NK-92 (cell line): Measurements from ENCODE around the gene PDSS2.
"Not testable (repeated sequence)": the region's sequence is repeated elsewhere in the genome, so short reads cannot be mapped to it uniquely, and the experiment has no call there.

Source experiments
- DNase-seq: peaks from one replicate; lab custom pipeline; 2025; ENCODE audit not compliant: unreplicated experiment; lab: John Stamatoyannopoulos, UW

Gene PDSS2

GRCh38 chr6:107186047-107186446 lies 273.3 kb downstream of the PDSS2 start:
- no peak for DNase-seq

DNA sequence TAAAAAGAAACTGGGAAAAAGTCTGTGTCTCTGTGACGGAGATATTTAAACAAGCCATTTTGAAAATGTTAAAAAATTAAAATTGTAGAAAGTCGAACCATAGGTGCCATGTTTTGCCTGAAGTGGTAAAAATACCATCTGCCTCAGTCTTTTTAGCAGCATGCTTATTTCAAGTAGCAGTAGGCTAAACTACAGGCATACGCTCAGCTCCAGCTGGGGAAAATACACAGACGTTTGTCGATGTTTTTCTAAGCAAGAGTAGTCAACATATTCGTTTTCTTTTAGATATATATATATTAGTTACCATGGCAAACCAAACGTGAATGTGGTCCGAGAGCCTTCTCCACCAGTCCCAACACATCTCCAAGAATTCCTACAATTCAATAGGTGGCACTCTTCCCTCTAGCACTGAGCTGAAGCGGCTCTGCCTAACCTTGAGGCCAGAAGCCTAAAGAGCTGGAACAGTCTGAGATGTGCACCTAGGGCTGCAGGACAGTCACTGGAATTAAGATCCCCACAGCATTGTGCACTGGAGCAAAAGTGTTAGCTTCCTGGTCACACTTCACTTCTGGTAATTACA lies 273.9 kb downstream of the PDSS2 start:
- DNase-seq, result no peak

DNA sequence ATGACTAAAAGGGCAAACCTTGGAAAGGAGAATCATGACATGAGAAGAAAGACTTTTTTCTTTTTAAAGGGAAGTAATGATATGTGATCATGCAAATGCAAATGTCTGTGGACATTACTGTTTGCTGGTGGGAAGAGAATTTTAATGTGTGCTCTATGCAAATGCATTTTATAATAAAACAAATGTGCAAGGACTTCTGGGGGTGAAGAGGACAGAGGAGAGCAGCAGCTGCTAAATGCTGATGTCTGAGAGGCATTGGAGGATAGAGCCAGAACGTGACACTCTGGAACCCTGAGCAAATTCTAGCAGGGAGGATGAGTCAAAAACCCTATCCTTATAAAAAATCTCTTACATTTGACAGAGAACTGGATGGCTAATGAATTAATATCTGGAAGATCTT lies 274.9 kb downstream of the PDSS2 start:
- DNase-seq, result no peak

DNA sequence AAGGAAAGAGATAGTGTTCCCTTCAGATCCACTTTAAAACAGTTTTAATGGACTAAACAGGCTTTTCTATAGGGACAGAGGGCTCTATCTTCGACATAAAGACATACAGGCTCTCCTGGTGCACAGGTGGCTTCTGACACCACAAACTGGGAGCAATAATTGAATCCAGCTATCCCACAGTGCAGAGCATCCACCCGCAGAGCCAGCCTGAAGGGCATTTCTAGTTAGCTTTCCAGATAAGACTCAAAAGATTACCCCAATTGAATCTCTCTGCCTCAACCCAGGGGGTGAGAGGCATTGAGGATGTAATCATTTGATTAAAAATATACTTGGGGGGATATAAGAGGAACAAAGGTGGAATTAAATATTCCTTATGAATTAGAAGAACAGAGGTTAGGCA lies 279.3 kb downstream of the PDSS2 start:
- DNase-seq, result no peak

- no peak for DNase-seq
These were observed 280.4 kb downstream of the PDSS2 start for GRCh38 chr6:107179004-107179403.

DNA sequence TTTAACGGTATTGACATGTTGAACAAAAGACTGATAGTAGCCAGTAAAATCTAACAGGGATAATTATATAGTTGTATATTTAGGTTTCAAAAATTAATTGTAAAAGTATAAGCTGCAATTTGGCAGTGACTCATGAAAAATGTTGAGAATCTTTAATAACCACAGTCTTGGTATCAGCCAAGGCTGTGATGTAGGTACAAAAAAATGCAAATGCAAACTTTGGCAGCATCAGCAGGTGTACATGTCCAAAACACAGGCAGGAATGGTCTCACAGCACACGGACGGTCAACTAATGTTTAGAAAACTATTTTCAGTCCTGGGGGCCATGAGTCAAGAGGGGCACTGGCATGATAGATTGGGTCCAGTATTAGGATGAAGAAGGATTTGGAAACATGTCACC lies 285.6 kb downstream of the PDSS2 start:
- DNase-seq, result no peak

- DNase-seq, result no peak
These were observed 287.9 kb downstream of the PDSS2 start for GRCh38 chr6:107171513-107171912.

DNA sequence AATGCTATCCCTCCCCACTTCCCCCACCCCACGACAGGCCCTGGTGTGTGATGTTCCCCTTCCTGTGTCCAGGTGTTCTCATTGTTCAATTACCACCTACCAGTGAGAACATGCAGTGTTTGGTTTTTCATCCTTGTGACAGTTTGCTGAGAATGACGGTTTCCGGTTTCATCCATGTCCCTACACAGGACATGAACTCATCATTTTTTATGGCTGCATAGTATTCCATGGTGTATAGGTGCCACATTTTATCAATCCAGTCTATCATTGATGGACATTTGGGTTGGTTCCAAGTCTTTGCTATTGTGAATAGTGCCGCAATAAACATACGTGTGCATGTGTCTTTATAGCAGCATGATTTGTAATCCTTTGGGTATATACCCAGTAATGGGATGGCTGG lies 295.1 kb downstream of the PDSS2 start:
- DNase-seq, result not testable (repeated sequence)

- DNase-seq, result no peak
These were observed 297.8 kb downstream of the PDSS2 start for GRCh38 chr6:107161521-107161920.

GRCh38 chr6:107156617-107157016 lies 302.7 kb downstream of the PDSS2 start:
- DNase-seq, result no peak

DNA sequence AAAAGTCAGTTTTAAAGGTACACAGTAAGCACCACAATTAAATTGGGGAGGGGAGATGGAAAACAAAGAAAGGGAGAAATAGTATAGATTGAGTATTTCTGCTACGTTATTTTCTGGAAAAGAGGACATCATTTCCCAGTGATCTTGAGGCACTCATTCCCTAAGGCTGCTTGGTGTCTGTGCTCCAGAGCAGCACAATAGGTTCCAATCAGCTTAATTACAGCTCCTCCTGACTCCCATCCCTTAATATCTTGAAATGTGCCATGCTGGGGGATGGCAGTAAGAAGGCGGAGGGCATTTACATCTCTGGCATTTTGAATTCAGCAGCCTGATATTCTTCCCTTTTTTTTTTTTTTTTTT lies 304.6 kb downstream of the PDSS2 start:
- no peak for DNase-seq

GRCh38 chr6:107154131-107154800 lies 305.1 kb downstream of the PDSS2 start:
- no peak for DNase-seq

GRCh38 chr6:107152638-107153430 lies 306.5 kb downstream of the PDSS2 start:
- no peak for DNase-seq

GRCh38 chr6:107144666-107145065 lies 314.7 kb downstream of the PDSS2 start:
- DNase-seq, result no peak

GRCh38 chr6:107144014-107144413 lies 315.4 kb downstream of the PDSS2 start:
- no peak for DNase-seq

DNA sequence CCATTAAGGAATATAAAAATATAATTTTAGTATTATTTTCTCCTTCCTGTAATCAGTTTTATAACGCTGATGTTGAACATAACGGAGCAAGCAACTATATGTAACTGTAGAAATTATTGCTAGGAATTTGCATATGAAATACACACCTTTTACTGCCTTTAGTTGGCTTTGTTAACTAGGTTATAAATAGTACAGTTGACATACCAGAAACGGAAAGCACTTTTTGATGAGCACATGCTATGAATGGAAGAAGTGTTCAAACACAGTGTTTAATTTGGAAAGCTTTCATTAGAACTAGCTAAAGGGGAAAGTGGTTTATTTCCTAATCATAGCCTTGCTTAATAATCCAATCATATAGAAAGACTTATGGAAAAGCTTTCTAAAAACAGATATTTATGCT lies 318.8 kb downstream of the PDSS2 start:
- DNase-seq, result no peak

DNA sequence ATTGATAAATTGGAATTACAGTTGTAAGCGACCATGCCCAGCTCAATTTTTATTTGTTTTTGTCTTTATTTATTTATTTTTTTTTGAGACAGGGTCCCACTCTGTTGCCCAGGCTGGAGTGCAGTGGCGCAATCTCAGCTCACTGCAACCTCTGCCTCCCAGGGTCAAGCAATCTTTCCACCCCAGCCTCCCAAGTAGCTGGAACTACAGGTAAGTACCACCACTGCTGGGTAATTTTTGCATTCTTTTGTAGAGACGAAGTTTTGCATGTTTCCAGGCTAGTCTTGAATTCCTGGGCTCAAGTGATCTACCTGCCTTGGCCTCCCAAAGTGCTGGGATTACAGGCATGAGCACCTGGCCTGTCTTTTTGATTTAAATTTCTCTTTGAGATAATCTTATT lies 323.0 kb downstream of the PDSS2 start:
- DNase-seq, result not testable (repeated sequence)

GRCh38 chr6:107135048-107135680 lies 324.2 kb downstream of the PDSS2 start:
- DNase-seq, result not testable (repeated sequence)

DNA sequence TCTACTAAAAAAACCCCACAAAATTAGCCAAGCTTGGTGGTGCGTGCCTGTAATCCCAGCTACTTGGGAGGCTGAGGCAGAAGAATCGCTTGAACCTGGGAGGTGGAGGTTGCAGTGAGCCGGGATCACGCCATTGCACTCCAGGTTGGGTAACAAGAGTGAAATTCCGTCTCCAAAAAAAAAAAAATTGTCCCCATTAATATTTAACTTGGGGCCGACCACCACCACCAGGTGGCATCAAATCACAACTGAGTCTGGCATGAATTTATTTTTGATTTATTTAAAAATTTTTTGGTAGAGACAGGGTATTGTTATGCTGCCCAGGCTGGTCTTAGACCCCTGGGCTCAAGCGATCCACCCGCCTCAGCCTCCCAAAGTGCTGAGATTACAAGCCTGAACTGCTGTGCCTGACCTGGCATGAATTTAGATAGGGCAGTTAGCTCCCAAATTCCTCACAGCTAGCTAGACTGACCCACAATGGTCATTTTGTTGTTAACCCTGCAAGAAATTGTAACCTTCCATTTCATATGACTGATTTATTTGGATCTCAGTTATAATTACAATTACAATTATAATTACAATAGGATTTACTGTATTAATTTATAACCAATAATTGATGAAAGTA lies 326.9 kb downstream of the PDSS2 start:
- no peak for DNase-seq

GRCh38 chr6:107129370-107129925 lies 329.9 kb downstream of the PDSS2 start:
- DNase-seq, result no peak

- no peak for DNase-seq
These were observed 330.8 kb downstream of the PDSS2 start for GRCh38 chr6:107128577-107128976.
